ENCODE measurements around the gene TASOR2. TPM values are rescaled to one million over a fixed set of nuclear protein-coding genes. Genes with fewer than 3 reads are reported as not detected.

The TASOR2 gene
- total and polyA plus RNA-seq, 2 donors from 2014 or later = 3.9 to 58.8 TPM

DNA sequence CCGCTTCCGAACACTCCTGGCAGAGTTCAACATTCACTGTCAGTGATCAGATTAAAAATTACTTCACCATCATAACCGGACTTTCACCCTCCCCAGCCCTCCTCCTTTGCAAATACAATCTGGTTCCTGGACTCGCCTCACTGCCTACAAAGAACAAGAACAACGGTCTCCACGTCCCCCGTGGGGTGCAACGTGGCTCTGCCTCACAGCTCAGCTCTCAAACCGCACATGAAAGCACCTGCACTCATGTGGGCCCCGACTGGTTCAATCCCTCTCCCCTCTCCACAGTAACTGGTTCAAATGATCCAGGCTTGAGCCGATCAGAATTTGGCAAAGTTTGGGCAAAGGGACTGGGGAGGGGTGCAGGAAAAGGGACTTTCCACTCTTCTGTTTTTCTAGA, 39.3 kb upstream of the TASOR2 start:
- peak overlapping the region; percentile 62 to 71 for H3K27ac ChIP-seq (ENCODE audit: low read depth in 2 of 2, low read length in 2 of 2)
- DNase-seq = peak in 2 of 5 donors; percentile 50 to 57
- intact Hi-C loops (cut with DNase I) = no loop called here
- H3K9ac ChIP-seq (ENCODE audit: low read length in 3 of 3) = no peak overlapping the region
- no peak for FAIRE-seq
- TF ChIP-seq, protein P1, sequence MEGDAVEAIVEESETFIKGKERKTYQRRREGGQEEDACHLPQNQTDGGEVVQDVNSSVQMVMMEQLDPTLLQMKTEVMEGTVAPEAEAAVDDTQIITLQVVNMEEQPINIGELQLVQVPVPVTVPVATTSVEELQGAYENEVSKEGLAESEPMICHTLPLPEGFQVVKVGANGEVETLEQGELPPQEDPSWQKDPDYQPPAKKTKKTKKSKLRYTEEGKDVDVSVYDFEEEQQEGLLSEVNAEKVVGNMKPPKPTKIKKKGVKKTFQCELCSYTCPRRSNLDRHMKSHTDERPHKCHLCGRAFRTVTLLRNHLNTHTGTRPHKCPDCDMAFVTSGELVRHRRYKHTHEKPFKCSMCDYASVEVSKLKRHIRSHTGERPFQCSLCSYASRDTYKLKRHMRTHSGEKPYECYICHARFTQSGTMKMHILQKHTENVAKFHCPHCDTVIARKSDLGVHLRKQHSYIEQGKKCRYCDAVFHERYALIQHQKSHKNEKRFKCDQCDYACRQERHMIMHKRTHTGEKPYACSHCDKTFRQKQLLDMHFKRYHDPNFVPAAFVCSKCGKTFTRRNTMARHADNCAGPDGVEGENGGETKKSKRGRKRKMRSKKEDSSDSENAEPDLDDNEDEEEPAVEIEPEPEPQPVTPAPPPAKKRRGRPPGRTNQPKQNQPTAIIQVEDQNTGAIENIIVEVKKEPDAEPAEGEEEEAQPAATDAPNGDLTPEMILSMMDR (IDR thresholded peaks at IDR 0.05; ENCODE audit: borderline replicate concordance, extremely low read depth, insufficient read depth) = no peak
- H3K27me3 ChIP-seq (ENCODE audit: control insufficient read depth, insufficient read depth, low read length) = no peaks in the 10 kb centered on the region
- H3K36me3 ChIP-seq (ENCODE audit: control insufficient read depth in 2 of 3, insufficient read depth in 3 of 3, low read length in 3 of 3) = peaks cover 0 to 50% (median 15%) of the 10 kb centered on the region in 3 donors
- peaks cover 0 to 21% (median 8%) of the 10 kb centered on the region in 3 donors for H3K4me1 ChIP-seq (ENCODE audit: control insufficient read depth in 2 of 3, insufficient read depth in 2 of 3, low read depth in 1 of 3, low read length in 3 of 3)
- no peak overlapping the region for H3K4me3 ChIP-seq (ENCODE audit: low read length in 3 of 3)
- no peaks in the 10 kb centered on the region for H3K9me3 ChIP-seq (ENCODE audit: control insufficient read depth in 2 of 3, insufficient read depth in 1 of 3, low read length in 3 of 3)

DNA sequence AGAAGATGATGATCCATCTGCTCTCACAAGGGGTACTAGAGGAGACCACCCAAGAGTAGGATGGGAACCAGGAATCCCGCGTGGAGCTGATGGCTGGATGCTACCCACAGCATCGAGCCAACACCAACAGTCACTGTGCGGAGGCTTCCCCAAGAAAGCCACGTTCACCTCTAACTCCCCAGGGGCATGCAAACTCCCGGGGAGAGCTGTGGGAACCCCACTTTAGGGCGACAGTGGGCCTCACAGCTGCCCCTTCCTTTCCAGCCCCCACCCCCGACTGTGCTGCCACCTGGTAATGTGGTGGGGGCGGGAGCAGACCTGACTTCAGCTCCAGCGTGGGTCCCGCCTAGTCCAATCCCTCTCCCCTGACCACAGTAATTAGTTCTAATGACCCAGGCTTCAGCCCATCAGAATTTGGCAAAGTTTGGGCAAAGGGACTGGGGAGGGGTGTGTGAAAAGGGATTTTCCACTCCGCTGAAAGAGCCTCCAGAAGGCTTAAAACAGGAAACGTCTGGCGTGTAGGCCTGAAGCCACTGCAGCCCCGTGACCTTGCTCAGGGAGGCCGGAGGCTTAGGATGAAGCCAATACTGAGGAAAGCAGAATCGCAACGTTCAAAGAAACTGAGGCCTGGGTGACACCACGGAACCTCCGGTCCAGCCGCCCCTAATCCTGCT, 38.6 kb upstream of the TASOR2 start:
- intact Hi-C loops (cut with DNase I) = no loop called here

DNA sequence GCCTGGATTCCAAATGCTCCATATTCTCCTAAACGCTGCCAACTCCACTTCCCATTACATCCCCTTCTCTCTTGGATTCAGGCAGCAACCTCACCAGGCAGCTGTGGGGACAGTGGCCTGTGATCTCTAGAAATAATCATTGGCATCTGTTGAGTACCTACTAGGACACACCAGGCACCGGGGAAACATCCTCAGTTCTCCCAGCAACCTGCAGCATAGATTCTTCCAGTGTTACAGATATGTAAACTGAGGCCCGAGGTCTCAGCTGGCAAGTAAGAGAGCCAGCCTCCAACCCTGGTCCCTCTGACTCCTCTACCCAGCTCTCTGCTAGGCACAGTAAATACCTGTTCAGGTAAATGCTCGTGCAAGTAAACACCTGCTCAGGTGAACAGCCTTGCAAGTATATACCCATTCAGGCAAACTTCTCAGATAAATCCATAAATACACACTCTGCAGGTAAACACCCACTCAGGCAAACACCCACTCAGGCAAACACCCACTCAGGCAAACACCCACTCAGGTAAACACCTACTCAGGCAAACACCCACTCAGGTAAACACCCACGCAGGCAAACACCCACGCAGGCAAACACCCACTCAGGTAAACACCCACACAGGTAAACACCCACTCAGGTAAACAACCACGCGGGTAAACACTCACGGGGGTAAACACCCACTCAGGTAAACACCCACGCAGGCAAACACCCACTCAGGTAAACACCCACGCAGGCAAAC, 37.0 kb upstream of the TASOR2 start:
- H3K4me1 ChIP-seq (ENCODE audit: control insufficient read depth in 2 of 3, insufficient read depth in 2 of 3, low read depth in 1 of 3, low read length in 3 of 3) = peaks cover 0 to 24% (median 8%) of the 10 kb centered on the region in 3 donors
- no peaks in the 10 kb centered on the region for H3K9me3 ChIP-seq (ENCODE audit: control insufficient read depth in 2 of 3, insufficient read depth in 1 of 3, low read length in 3 of 3)
- H3K36me3 ChIP-seq (ENCODE audit: control insufficient read depth in 2 of 3, insufficient read depth in 3 of 3, low read length in 3 of 3) = peaks cover 0 to 36% (median 6%) of the 10 kb centered on the region in 3 donors
- no peaks in the 10 kb centered on the region for H3K27me3 ChIP-seq (ENCODE audit: control insufficient read depth, insufficient read depth, low read length)
- intact Hi-C loops (cut with DNase I) = no loop called here
- TF ChIP-seq, protein P1 (IDR thresholded peaks at IDR 0.05; ENCODE audit: borderline replicate concordance, extremely low read depth, insufficient read depth) = no peak
- peak overlapping the region in 1 of 2 donors; percentile 2 for H3K27ac ChIP-seq (ENCODE audit: low read depth in 2 of 2, low read length in 2 of 2)
- DNase-seq (peak in 1 of 5 donors; percentile 12), FAIRE-seq (no peak)
- H3K4me3 ChIP-seq (ENCODE audit: low read length in 3 of 3) = no peak overlapping the region
- H3K9ac ChIP-seq (ENCODE audit: low read length in 3 of 3) = no peak overlapping the region

More for the DNA sequence above, 38.6 kb upstream of the TASOR2 start:
- Histone ChIP-seq H3K9me3 (ENCODE audit: control insufficient read depth in 2 of 3, insufficient read depth in 1 of 3, low read length in 3 of 3) (no peaks in the 10 kb centered on the region), H3K9ac (ENCODE audit: low read length in 3 of 3) (no peak overlapping the region), H3K4me1 (ENCODE audit: control insufficient read depth in 2 of 3, insufficient read depth in 2 of 3, low read depth in 1 of 3, low read length in 3 of 3) (peaks cover 0 to 21% (median 8%) of the 10 kb centered on the region in 3 donors), H3K36me3 (ENCODE audit: control insufficient read depth in 2 of 3, insufficient read depth in 3 of 3, low read length in 3 of 3) (peaks cover 0 to 49% (median 13%) of the 10 kb centered on the region in 3 donors), H3K27ac (ENCODE audit: low read depth in 2 of 2, low read length in 2 of 2) (peak overlapping the region; percentile 62 to 64), H3K27me3 (ENCODE audit: control insufficient read depth, insufficient read depth, low read length) (no peaks in the 10 kb centered on the region), H3K4me3 (ENCODE audit: low read length in 3 of 3) (no peak overlapping the region)
- FAIRE-seq = no peak
- peak in 1 of 5 donors; percentile 73 for DNase-seq
- TF ChIP-seq, protein P1 (IDR thresholded peaks at IDR 0.05; ENCODE audit: borderline replicate concordance, extremely low read depth, insufficient read depth) = no peak

All from kidney (tissue), 14 donors.